ENCODE data around the gene ITGBL1. TPM values are rescaled to one million over a fixed set of nuclear protein-coding genes. Genes with fewer than 3 reads are reported as not detected.

ITGBL1 gene
- total and polyA plus RNA-seq, 2 of the 8 experiments (the other 6 are each of a cell fraction or from before 2014, with no cell fraction given), result not detected

GRCh38 chr13:101751488-101751887 is 299.0 kb downstream of the ITGBL1 start:
- WGBS, 2 experiments (ENCODE audit: extremely low coverage in 1 of 2, insufficient coverage in 1 of 2, insufficient read length in 1 of 2, insufficient replicate concordance in 2 of 2, low coverage in 1 of 2, low lambda C conversion rate in 2 of 2, missing lambda C conversion rate in 1 of 2), result 54% methylated on average over 3 of the region's 3 CpGs; no CpG with 5 or more reads in 1 of the 2 experiments
- CTCF ChIA-PET (ENCODE audit: partially characterized antibody), result no interaction called here
- TF ChIP-seq CTCF (IDR thresholded peaks at IDR 0.05; ENCODE audit: control extremely low read depth in 1 of 3, insufficient read depth in 1 of 3, low read depth in 1 of 3, low read length in 3 of 3), result no peak
- TF ChIP-seq ASH2L (IDR thresholded peaks at IDR 0.05; ENCODE audit: low read length), result no peak
- no peak for TF ChIP-seq HDAC6 (IDR thresholded peaks at IDR 0.05; ENCODE audit: low read depth, low read length)
- TF ChIP-seq POLR2AphosphoS5 (IDR thresholded peaks at IDR 0.05; ENCODE audit: low read depth, low read length), result no peak
- no peak for TF ChIP-seq TAF7 (optimal IDR thresholded peaks at IDR 0.05; ENCODE audit: borderline replicate concordance, low read depth, low read length)
- TF ChIP-seq GABPA (IDR thresholded peaks at IDR 0.05; ENCODE audit: borderline replicate concordance, insufficient read depth, low read length), result no peak
- no peak for TF ChIP-seq PHF8 (conservative IDR thresholded peaks at IDR 0.05; ENCODE audit: low read depth, low read length)
- no peak for TF ChIP-seq SIX5 (IDR thresholded peaks at IDR 0.05; ENCODE audit: low read depth, low read length)
- TF ChIP-seq BACH1 (IDR thresholded peaks at IDR 0.05; ENCODE audit: low read length), result no peak
- no peak for TF ChIP-seq TEAD4 (IDR thresholded peaks at IDR 0.05; ENCODE audit: low read depth, low read length)
- no peak for TF ChIP-seq ATF2 (IDR thresholded peaks at IDR 0.05; ENCODE audit: low read length)

More at GRCh38 chr13:101751488-101751887, 299.0 kb downstream of the ITGBL1 start:
- Histone ChIP-seq H3K9ac (replicated peaks in 1 of 4; ENCODE audit: extremely low read depth in 1 of 4, low read depth in 3 of 4, low read length in 3 of 4) (no peak overlapping the region), H2AK5ac (ENCODE audit: low read depth, low read length) (no peak overlapping the region), H3K18ac (ENCODE audit: extremely low read depth, low read length) (no peak overlapping the region), H2BK20ac (ENCODE audit: low read length) (no peak overlapping the region), H2BK120ac (replicated peaks; ENCODE audit: low read depth, low read length) (no peak overlapping the region), H3K9me3 (ENCODE audit: insufficient read depth in 2 of 2, low read depth in 1 of 2, low read length in 1 of 2) (no peaks in the 10 kb centered on the region), H4K91ac (replicated peaks; ENCODE audit: insufficient read length, low read length) (no peak overlapping the region), H4K20me1 (replicated peaks in 1 of 2; ENCODE audit: control insufficient read depth in 1 of 2, insufficient read depth in 2 of 2, low read length in 2 of 2) (no peaks in the 10 kb centered on the region), H3K4me2 (ENCODE audit: insufficient read depth in 1 of 2, low read depth in 2 of 2, low read length in 2 of 2) (no peak overlapping the region), H4K5ac (ENCODE audit: insufficient read length, low read depth, low read length) (no peak overlapping the region), H3K4me1 (replicated peaks in 1 of 4; ENCODE audit: control insufficient read depth in 3 of 4, insufficient read depth in 4 of 4, low read length in 3 of 4) (peaks cover 0 to 2% (median 0%) of the 10 kb centered on the region in 4 experiments; a peak in 2 of 7 replicates), H3K36me3 (ENCODE audit: control insufficient read depth in 2 of 4, insufficient read depth in 4 of 4, low read length in 3 of 4) (no peaks in the 10 kb centered on the region), H3K23me2 (ENCODE audit: low read depth, low read length) (no peaks in the 10 kb centered on the region), H2AFZ (ENCODE audit: low read length) (0 out of 2 replicates have a peak overlapping the region, but pooled peaks have one; percentile 50), H3K23ac (ENCODE audit: insufficient read length) (no peak overlapping the region), H3K14ac (ENCODE audit: insufficient read length) (no peak overlapping the region), H2BK12ac (ENCODE audit: low read depth, low read length) (no peak overlapping the region), H4K8ac (ENCODE audit: extremely low read depth, insufficient read depth, low read length) (no peak overlapping the region), H3K79me1 (ENCODE audit: low read depth, low read length) (no peaks in the 10 kb centered on the region), H2BK5ac (ENCODE audit: low read depth, low read length) (no peak overlapping the region), H3K4ac (replicated peaks; ENCODE audit: insufficient read length, low read depth, low read length) (no peak overlapping the region), H3K27me3 (replicated peaks in 1 of 4; ENCODE audit: control insufficient read depth in 3 of 4, extremely low read depth in 1 of 4, insufficient read depth in 3 of 4, low read length in 3 of 4) (no peaks in the 10 kb centered on the region), H3K79me2 (ENCODE audit: control insufficient read depth in 1 of 2, insufficient read depth in 2 of 2, low read length in 2 of 2) (no peaks in the 10 kb centered on the region), H3K56ac (replicated peaks; ENCODE audit: insufficient read length, low read depth, low read length) (no peak overlapping the region), H3K4me3 (ENCODE audit: extremely low read depth in 1 of 4, insufficient read depth in 2 of 4, low read depth in 3 of 4, low read length in 4 of 4) (no peak overlapping the region), H2BK15ac (ENCODE audit: low read length) (no peak overlapping the region), H3K27ac (ENCODE audit: low read depth, low read length) (no peak overlapping the region)
- POLR2A ChIA-PET (ENCODE audit: partially characterized antibody), result no interaction called here
- DNase-seq (ENCODE audit: low read depth in 1 of 2, low spot score in 2 of 2) (no peak), FAIRE-seq (no peak)
